GM12875 (cell line): ENCODE data around the gene SPIRE1.
A peak's percentile ranks its signal among the peaks of the same experiment; 100 is the strongest.

Experiments
- H3K4me3 ChIP-seq: one replicate; pipeline ENCODE4 v1.5.1; 2011; ENCODE audit warnings: low read depth, low read length, control low read depth
- TF ChIP-seq, protein P1 (sequence below): IDR thresholded peaks from 2 replicates; pipeline ENCODE4 v1.5.1; 2011; ENCODE audit warnings: low read depth, mild to moderate bottlenecking, control low read depth, inconsistent platforms, low read length, moderate library complexity, borderline replicate concordance; ENCODE audit not compliant: insufficient read depth

Gene SPIRE1

DNA sequence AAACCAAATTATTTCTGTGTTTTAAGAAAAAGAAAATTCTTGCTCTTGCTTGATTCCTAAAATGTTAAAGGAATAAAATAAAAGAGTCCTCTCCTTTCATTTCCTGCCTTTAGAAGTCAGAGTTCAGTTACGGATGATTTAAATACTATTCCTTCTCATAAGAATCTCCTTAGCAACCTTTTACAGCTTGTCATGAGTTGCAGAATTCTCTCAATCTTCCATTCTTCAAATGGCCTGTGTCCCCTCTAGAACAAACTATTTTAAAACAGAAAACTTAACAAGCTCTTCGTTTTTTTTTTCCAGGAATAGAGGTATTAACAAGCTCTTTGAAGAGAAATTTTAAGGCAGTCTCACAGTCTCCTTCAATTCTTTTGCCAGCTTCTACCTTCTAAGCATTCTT, 42.2 kb downstream of the SPIRE1 start:
- TF ChIP-seq, protein P1, sequence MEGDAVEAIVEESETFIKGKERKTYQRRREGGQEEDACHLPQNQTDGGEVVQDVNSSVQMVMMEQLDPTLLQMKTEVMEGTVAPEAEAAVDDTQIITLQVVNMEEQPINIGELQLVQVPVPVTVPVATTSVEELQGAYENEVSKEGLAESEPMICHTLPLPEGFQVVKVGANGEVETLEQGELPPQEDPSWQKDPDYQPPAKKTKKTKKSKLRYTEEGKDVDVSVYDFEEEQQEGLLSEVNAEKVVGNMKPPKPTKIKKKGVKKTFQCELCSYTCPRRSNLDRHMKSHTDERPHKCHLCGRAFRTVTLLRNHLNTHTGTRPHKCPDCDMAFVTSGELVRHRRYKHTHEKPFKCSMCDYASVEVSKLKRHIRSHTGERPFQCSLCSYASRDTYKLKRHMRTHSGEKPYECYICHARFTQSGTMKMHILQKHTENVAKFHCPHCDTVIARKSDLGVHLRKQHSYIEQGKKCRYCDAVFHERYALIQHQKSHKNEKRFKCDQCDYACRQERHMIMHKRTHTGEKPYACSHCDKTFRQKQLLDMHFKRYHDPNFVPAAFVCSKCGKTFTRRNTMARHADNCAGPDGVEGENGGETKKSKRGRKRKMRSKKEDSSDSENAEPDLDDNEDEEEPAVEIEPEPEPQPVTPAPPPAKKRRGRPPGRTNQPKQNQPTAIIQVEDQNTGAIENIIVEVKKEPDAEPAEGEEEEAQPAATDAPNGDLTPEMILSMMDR: no peak
- no peak overlapping the region for H3K4me3 ChIP-seq

DNA sequence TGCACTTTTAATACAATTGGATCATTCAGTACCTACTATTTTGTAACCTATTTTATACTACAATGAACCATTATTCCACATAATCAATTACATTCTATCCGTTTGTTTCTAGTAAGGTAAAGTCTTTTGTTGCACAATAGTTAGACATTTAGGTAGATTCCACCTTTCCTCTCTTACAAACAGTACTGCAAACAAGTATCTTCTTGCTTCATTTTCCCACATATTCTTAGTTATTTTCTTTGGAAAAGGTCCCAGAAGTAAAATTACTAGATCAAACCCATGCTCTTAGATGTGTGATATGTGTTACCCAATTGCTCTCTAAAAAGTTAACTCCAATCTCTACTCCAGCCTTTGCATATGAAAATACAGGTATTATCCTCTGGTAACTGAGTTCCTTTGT, 49.6 kb downstream of the SPIRE1 start:
- H3K4me3 ChIP-seq: no peak overlapping the region
- TF ChIP-seq, protein P1: no peak

- TF ChIP-seq, protein P1: no peak
- H3K4me3 ChIP-seq: no peak overlapping the region
These were observed 51.2 kb downstream of the SPIRE1 start for GRCh38 chr18:12606592-12607315.

DNA sequence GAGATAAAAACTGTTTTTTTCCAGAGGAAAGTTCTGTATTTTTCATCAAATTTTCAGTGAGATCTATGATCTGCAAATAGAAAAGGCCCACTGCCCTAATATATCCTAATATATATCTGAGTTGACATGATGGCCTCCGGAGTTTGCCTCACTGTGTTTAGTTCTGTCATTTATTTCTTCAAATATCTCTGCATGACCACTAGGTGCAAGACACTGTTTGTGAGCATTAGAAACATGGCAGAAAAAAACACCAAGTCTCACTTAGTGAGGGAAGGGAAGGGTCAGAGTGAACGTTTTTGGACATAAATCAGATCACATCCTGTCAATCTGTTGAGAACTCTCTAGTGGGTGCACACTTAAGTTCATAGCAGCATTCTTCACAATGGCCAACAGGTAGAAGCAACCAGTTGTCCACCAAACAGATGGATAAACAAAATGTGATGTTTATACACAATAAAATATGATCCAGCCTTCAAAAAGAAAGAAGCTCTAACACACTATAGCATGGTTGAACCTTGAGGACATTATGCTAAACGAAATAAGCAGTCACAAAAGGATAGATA, 53.4 kb downstream of the SPIRE1 start:
- no peak overlapping the region for H3K4me3 ChIP-seq
- TF ChIP-seq, protein P1: peak; percentile 11; the same call in 1 of the 2 replicates

- TF ChIP-seq, protein P1: no peak
- H3K4me3 ChIP-seq: no peak overlapping the region
These were observed 57.9 kb downstream of the SPIRE1 start for GRCh38 chr18:12599966-12600365.

- H3K4me3 ChIP-seq: no peak overlapping the region
These were observed 58.4 kb downstream of the SPIRE1 start for GRCh38 chr18:12599543-12599942.

More at GRCh38 chr18:12599543-12599942, 58.4 kb downstream of the SPIRE1 start:
- TF ChIP-seq, protein P1: no peak
